B cell (primary cell): ENCODE results near the gene SERGEF. TPM values are rescaled to one million over a fixed set of nuclear protein-coding genes. Genes with fewer than 3 reads are reported as not detected.

Experiments used
- ATAC-seq: fragments of 200-7000 bp; cut with Tn5 transposase; one replicate; pipeline ENCODE4 v1.10.0; 2021; ENCODE audit warnings: low read depth, mild to moderate bottlenecking, moderate number of reproducible peaks, moderate library complexity
- CTCF ChIA-PET: fragments of 350-600 bp; sonication (Branson Sonifier 250); formaldehyde crosslinking; loops from one replicate; lab custom pipeline; 2021; ENCODE audit warnings: antibody characterized with exemption, inconsistent platforms; lab: Charles Lee
- POLR2A ChIA-PET: fragments of 350-600 bp; sonication (Branson Sonifier 250); formaldehyde crosslinking; loops from one replicate; lab custom pipeline; 2021; ENCODE audit warnings: antibody characterized with exemption; lab: Charles Lee
- DNase-seq: peaks from one replicate; pipeline ENCODE4 v3.0.0; 2013
- H2AFZ ChIP-seq: 2 replicates; pipeline ENCODE4 v1.6.1; 2012; ENCODE audit warnings: mild to moderate bottlenecking, low read depth, low read length; ENCODE audit not compliant: insufficient read depth, poor library complexity, severe bottlenecking
- H3K27ac ChIP-seq, 2 donors: 1 replicate in 1 of 2; 2 replicates in 1 of 2; pipeline ENCODE4 v1.5.1; 2012 to 2013; ENCODE audit warnings: low read length in 2 of 2, mild to moderate bottlenecking in 2 of 2, moderate library complexity in 1 of 2
- H3K27me3 ChIP-seq, 4 experiments: fragments of 200-600 bp in 1 of 4; sonication (generic) in 1 of 4; replicated peaks in 1 of 4; 1 replicate in 2 of 4; 2 replicates in 2 of 4; pipeline versions ENCODE4 v1.6.1 to v1.7.0; 2013 to 2016; ENCODE audit warnings: low read length in 3 of 4, mild to moderate bottlenecking in 2 of 4, mixed read lengths in 1 of 4, moderate library complexity in 1 of 4; ENCODE audit not compliant: insufficient read depth in 4 of 4, control insufficient read depth in 3 of 4; ENCODE audit errors: control extremely low read depth in 1 of 4
- H3K36me3 ChIP-seq, 2 experiments: replicated peaks in 1 of 2; 1 replicate in 1 of 2; 2 replicates in 1 of 2; pipeline versions ENCODE4 v1.6.1 to v1.7.1; 2013; ENCODE audit warnings: low read length in 1 of 2; ENCODE audit not compliant: insufficient read depth in 2 of 2, control insufficient read depth in 1 of 2; ENCODE audit errors: control extremely low read depth in 1 of 2, extremely low read depth in 1 of 2
- H3K4me1 ChIP-seq, 2 donors: fragments of 200-600 bp in 1 of 2; sonication (generic) in 1 of 2; 1 replicate in 1 of 2; 2 replicates in 1 of 2; pipeline versions ENCODE4 v1.5.1 to v1.6.1; 2013 to 2017; ENCODE audit warnings: low read length in 2 of 2; ENCODE audit not compliant: control insufficient read depth in 2 of 2, insufficient read depth in 2 of 2
- H3K4me2 ChIP-seq: replicated peaks from 2 replicates; pipeline ENCODE3; 2012; ENCODE audit warnings: mild to moderate bottlenecking, low read depth, low read length; ENCODE audit not compliant: poor library complexity, severe bottlenecking
- H3K4me3 ChIP-seq, 5 experiments: fragments of 200-600 bp in 1 of 5; sonication (generic) in 1 of 5; 1 replicate in 3 of 5; 2 replicates in 2 of 5; pipeline versions ENCODE4 v1.5.1 to v1.7.0; 2011 to 2016; ENCODE audit warnings: low read length in 4 of 5, mild to moderate bottlenecking in 4 of 5, low read depth in 2 of 5, control low read depth in 1 of 5, moderate library complexity in 1 of 5; ENCODE audit not compliant: insufficient read depth in 1 of 5; ENCODE audit errors: control extremely low read depth in 1 of 5, extremely low read depth in 1 of 5
- H3K79me2 ChIP-seq: fragments of 200-600 bp; sonication (generic); one replicate; pipeline ENCODE4 v1.6.0; 2016; ENCODE audit warnings: low read length; ENCODE audit not compliant: control insufficient read depth, insufficient read depth
- H3K9ac ChIP-seq: fragments of 200-600 bp; sonication (generic); 2 replicates; pipeline ENCODE4 v1.6.1; 2017; ENCODE audit warnings: mild to moderate bottlenecking, low read length, moderate library complexity
- H3K9me3 ChIP-seq, 3 donors: one replicate each; pipeline versions ENCODE4 v1.6.1 to v1.7.1; 2013; ENCODE audit warnings: low read length in 2 of 3; ENCODE audit not compliant: control insufficient read depth in 2 of 3, insufficient read depth in 1 of 3; ENCODE audit errors: control extremely low read depth in 1 of 3
- H4K20me1 ChIP-seq: 2 replicates; pipeline ENCODE4 v1.6.0; 2012; ENCODE audit warnings: mild to moderate bottlenecking, low read length; ENCODE audit not compliant: insufficient read depth, control insufficient read depth, poor library complexity, severe bottlenecking
- H3K27ac Mint-ChIP-seq: one replicate; pipeline ENCODE4 v1.8.0; 2021; ENCODE audit warnings: mixed read lengths
- H3K27me3 Mint-ChIP-seq: one replicate; pipeline ENCODE4 v1.8.0; 2021; ENCODE audit warnings: mixed read lengths
- H3K4me1 Mint-ChIP-seq: one replicate; pipeline ENCODE4 v1.8.0; 2021; ENCODE audit warnings: mixed read lengths
- H3K4me3 Mint-ChIP-seq: one replicate; pipeline ENCODE4 v1.8.0; 2021; ENCODE audit warnings: mixed read lengths
- H3K9me3 Mint-ChIP-seq: one replicate; pipeline ENCODE4 v1.8.0; 2022; ENCODE audit warnings: mixed read lengths; ENCODE audit not compliant: insufficient read depth
- EZH2 ChIP-seq: IDR thresholded peaks from 2 replicates; pipeline ENCODE4 v1.6.1; 2012; ENCODE audit warnings: borderline replicate concordance, low read depth, mild to moderate bottlenecking, moderate library complexity, low read length; ENCODE audit not compliant: insufficient read depth, poor library complexity, severe bottlenecking
- WGBS: methylation state at CpG from one replicate; pipeline ENCODE4 v1.1.5; 2013; ENCODE audit warnings: missing lambda C conversion rate; ENCODE audit not compliant: insufficient coverage; 5-methylcytosine and 5-hydroxymethylcytosine counted together
- intact Hi-C: fragments of 100-400 bp; cut with micrococcal nuclease; formaldehyde crosslinking; loops from one replicate; pipeline ENCODE4 v1.10.0; 2022
- polyA plus RNA-seq: library from polyadenylated mRNA; depleted of rRNA; stranded (reverse); fragments of >200 nt; gene quantifications from 2 replicates; pipeline ENCODE4 v1.2.3, GENCODE V29; 2012
- total RNA-seq, 2 donors: library from RNA; stranded (reverse); fragments of 120-200 nt in 1 of 2; gene quantifications; 1 replicate in 1 of 2; 2 replicates in 1 of 2; pipeline versions ENCODE4 v1.2.3 to v1.2.4, GENCODE V29; 2013 to 2022
- TF ChIP-seq, protein P1 (sequence below): fragments of 200-600 bp; IDR thresholded peaks from one replicate; pipeline ENCODE4 v1.8.0; 2022; ENCODE audit warnings: antibody characterized with exemption, mild to moderate bottlenecking

Gene SERGEF
- total and polyA plus RNA-seq, 2 donors (not counting 1 experiment from before 2014, with no cell fraction given), result 24.2 to 54.3 TPM

DNA sequence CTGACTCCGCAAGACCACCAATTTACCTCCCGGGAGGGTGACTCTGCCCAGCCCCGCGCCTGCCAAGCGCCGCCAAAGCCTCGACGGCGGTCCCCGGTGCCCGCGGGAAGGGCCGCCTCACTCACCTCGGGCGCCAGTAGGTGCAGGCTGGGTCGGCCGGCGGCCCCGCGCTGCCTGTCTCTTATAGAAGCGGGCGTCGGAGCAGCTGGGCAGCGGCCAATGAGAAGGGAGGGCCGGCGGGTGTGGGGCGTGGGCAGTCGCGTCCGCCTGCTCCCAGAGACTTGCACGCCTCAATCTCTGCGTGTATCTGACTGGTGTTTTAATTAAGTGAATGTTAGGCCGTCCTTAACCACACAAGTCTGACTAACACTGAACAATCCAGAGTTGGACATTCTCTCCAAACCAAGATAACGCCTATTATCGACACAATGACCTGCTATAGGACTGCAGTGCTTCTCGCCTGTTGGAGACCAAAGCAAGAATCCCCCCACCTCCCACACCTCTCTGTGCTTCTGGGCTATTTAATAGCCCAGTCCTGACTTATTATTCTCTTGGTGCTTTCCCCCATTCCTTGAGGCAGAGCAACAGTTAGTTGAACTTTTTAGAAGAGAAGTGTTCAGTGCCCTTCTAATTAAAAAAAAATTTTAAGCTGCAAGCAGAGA lies 33.4 kb upstream of the SERGEF start, which contains the start of gene TPH1:
Gene TPH1 (minus strand): TSS at position 154 of the 662 bp plus-strand sequence. CDS start 5,507 bp downstream, outside the sequence.
- TF ChIP-seq EZH2, result no peak
- TF ChIP-seq, protein P1, sequence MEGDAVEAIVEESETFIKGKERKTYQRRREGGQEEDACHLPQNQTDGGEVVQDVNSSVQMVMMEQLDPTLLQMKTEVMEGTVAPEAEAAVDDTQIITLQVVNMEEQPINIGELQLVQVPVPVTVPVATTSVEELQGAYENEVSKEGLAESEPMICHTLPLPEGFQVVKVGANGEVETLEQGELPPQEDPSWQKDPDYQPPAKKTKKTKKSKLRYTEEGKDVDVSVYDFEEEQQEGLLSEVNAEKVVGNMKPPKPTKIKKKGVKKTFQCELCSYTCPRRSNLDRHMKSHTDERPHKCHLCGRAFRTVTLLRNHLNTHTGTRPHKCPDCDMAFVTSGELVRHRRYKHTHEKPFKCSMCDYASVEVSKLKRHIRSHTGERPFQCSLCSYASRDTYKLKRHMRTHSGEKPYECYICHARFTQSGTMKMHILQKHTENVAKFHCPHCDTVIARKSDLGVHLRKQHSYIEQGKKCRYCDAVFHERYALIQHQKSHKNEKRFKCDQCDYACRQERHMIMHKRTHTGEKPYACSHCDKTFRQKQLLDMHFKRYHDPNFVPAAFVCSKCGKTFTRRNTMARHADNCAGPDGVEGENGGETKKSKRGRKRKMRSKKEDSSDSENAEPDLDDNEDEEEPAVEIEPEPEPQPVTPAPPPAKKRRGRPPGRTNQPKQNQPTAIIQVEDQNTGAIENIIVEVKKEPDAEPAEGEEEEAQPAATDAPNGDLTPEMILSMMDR, result no peak
- Mint-ChIP-seq H3K4me1 (no peaks in the 10 kb centered on the region), H3K4me3 (no peak within 1 kb of the TSS), H3K27ac (no peak within 1 kb of the TSS), H3K9me3 (no peaks in the 10 kb centered on the region), H3K27me3 (peaks cover 30% of the 10 kb centered on the region)
- intact Hi-C loops, result no loop called here
- H4K20me1 ChIP-seq, result no peaks in the 10 kb centered on the region
- H3K27ac ChIP-seq, result no peak within 1 kb of the TSS
- H3K9ac ChIP-seq, result no peak within 1 kb of the TSS
- CTCF ChIA-PET, result no interaction called here
- peaks cover 0 to 14% (median 5%) of the 10 kb centered on the region in 4 experiments for H3K27me3 ChIP-seq
- H3K4me3 ChIP-seq, result no peak within 1 kb of the TSS
- no peak for ATAC-seq
- POLR2A ChIA-PET, result no interaction called here
- no peaks in the 10 kb centered on the region for H3K79me2 ChIP-seq
- H3K4me2 ChIP-seq, result no peak within 1 kb of the TSS
- no peak within 1 kb of the TSS for H2AFZ ChIP-seq
- no peak for DNase-seq
- no peaks in the 10 kb centered on the region for H3K4me1 ChIP-seq
- WGBS, result 36% methylated on average over 32 of the region's 36 CpGs
- H3K36me3 ChIP-seq, result no peaks in the 10 kb centered on the region
- H3K9me3 ChIP-seq, result peaks cover 0 to 3% (median 0%) of the 10 kb centered on the region in 3 donors

DNA sequence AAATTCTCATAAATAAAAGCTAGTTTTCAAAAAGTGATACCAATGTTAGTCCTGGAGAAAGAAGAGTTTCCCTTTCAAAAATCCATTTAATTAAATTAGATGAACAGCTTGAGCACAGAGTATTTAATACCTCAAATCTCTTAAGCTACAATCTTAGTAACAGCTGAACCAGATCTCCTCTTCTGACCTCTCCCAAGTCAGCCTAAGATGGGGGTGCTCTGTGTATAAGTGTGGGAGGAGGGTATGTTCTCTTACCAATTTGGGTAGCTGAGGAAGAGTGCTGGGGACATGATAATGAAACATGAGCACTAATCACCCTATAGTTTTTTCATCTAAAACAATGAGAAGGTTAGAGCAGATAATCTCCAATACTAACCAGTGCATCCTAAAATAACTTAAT lies 23.6 kb upstream of the SERGEF start:
- POLR2A ChIA-PET, result no interaction called here
- CTCF ChIA-PET, result no interaction called here
- H3K79me2 ChIP-seq, result no peaks in the 10 kb centered on the region
- ATAC-seq (no peak), DNase-seq (no peak)
- H3K36me3 ChIP-seq, result no peaks in the 10 kb centered on the region
- TF ChIP-seq, protein P1, result no peak
- no peak for TF ChIP-seq EZH2
- no peaks in the 10 kb centered on the region for H3K4me1 ChIP-seq
- H3K27me3 ChIP-seq, result no peaks in the 10 kb centered on the region
- H3K4me1 Mint-ChIP-seq, result no peaks in the 10 kb centered on the region
- H3K9me3 ChIP-seq, result no peaks in the 10 kb centered on the region
- H3K4me3 ChIP-seq, result no peak overlapping the region
- intact Hi-C loops, result no loop called here
- no peaks in the 10 kb centered on the region for H3K9me3 Mint-ChIP-seq
- H3K4me2 ChIP-seq, result no peak overlapping the region
- H3K27ac ChIP-seq, result no peak overlapping the region
- H3K9ac ChIP-seq, result no peak overlapping the region
- no peaks in the 10 kb centered on the region for H4K20me1 ChIP-seq
- H3K4me3 Mint-ChIP-seq, result no peak overlapping the region
- no peak overlapping the region for H2AFZ ChIP-seq
- peaks cover 5% of the 10 kb centered on the region for H3K27me3 Mint-ChIP-seq
- H3K27ac Mint-ChIP-seq, result no peak overlapping the region
